Trophoblast cell (in vitro differentiated cells and primary cell): ENCODE data around the gene TULP3.

Experiments used
- DNase-seq, 2 donors: peaks; one replicate each; pipeline ENCODE4 v3.0.0-alpha.2; 2016
- H2AFZ ChIP-seq: 2 replicates; pipeline ENCODE4 v1.6.1; 2013; ENCODE audit warnings: low read length, moderate library complexity, mild to moderate bottlenecking; ENCODE audit not compliant: insufficient read depth, poor library complexity
- H2AK5ac ChIP-seq: 2 replicates; pipeline ENCODE4 v1.6.1; 2013; ENCODE audit warnings: mild to moderate bottlenecking, low read length
- H2BK120ac ChIP-seq: 2 replicates; pipeline ENCODE4 v1.6.1; 2013; ENCODE audit warnings: low read length, mild to moderate bottlenecking, moderate library complexity; ENCODE audit not compliant: insufficient read depth, poor library complexity
- H2BK12ac ChIP-seq: 2 replicates; pipeline ENCODE4 v1.6.1; 2013; ENCODE audit warnings: mild to moderate bottlenecking, low read length, moderate library complexity
- H2BK5ac ChIP-seq: 2 replicates; pipeline ENCODE4 v1.6.1; 2013; ENCODE audit warnings: low read length, low read depth, moderate library complexity, mild to moderate bottlenecking; ENCODE audit not compliant: poor library complexity
- H3K14ac ChIP-seq: 2 replicates; pipeline ENCODE4 v1.6.1; 2013; ENCODE audit warnings: mild to moderate bottlenecking, low read length
- H3K18ac ChIP-seq: 2 replicates; pipeline ENCODE4 v1.6.1; 2013; ENCODE audit warnings: mild to moderate bottlenecking, low read length
- H3K23ac ChIP-seq: 2 replicates; pipeline ENCODE4 v1.6.1; 2013; ENCODE audit warnings: low read length
- H3K27ac ChIP-seq: 2 replicates; pipeline ENCODE4 v1.5.1; 2013; ENCODE audit warnings: low read depth, mild to moderate bottlenecking, inconsistent platforms, low read length, moderate library complexity
- H3K27me3 ChIP-seq: 2 replicates; pipeline ENCODE4 v1.6.1; 2013; ENCODE audit warnings: inconsistent platforms, mild to moderate bottlenecking, low read length, moderate library complexity; ENCODE audit not compliant: insufficient read depth
- H3K36me3 ChIP-seq, 2 experiments: 1 replicate in 1 of 2; 2 replicates in 1 of 2; pipeline ENCODE4 v1.6.1; 2013; ENCODE audit warnings: low read length in 2 of 2, mild to moderate bottlenecking in 2 of 2, moderate library complexity in 1 of 2; ENCODE audit not compliant: insufficient read depth in 2 of 2, control insufficient read depth in 1 of 2
- H3K4ac ChIP-seq: 2 replicates; pipeline ENCODE4 v1.6.1; 2013; ENCODE audit warnings: low read depth, mild to moderate bottlenecking, low read length, moderate library complexity
- H3K4me1 ChIP-seq, 2 experiments: 1 replicate in 1 of 2; 2 replicates in 1 of 2; pipeline ENCODE4 v1.6.1; 2013; ENCODE audit warnings: low read length in 2 of 2, mild to moderate bottlenecking in 2 of 2, moderate library complexity in 1 of 2; ENCODE audit not compliant: insufficient read depth in 2 of 2, control insufficient read depth in 1 of 2
- H3K4me2 ChIP-seq: 2 replicates; pipeline ENCODE4 v1.6.1; 2013; ENCODE audit warnings: inconsistent platforms, mild to moderate bottlenecking, low read length, moderate library complexity
- H3K4me3 ChIP-seq: 2 replicates; pipeline ENCODE4 v1.5.1; 2013; ENCODE audit warnings: mild to moderate bottlenecking, low read depth, low read length, inconsistent platforms
- H3K79me1 ChIP-seq: one replicate; pipeline ENCODE4 v1.6.1; 2013; ENCODE audit warnings: low read length
- H3K79me2 ChIP-seq: 2 replicates; pipeline ENCODE4 v1.6.1; 2013; ENCODE audit warnings: low read length, mild to moderate bottlenecking; ENCODE audit not compliant: control insufficient read depth, insufficient read depth, poor library complexity
- H3K9ac ChIP-seq: 2 replicates; pipeline ENCODE4 v1.6.1; 2013; ENCODE audit warnings: mild to moderate bottlenecking, low read length
- H3K9me3 ChIP-seq: 2 replicates; pipeline ENCODE4 v1.6.1; 2013; ENCODE audit warnings: low read depth, mild to moderate bottlenecking, control low read depth, inconsistent platforms, low read length; ENCODE audit not compliant: insufficient read depth
- H4K12ac ChIP-seq: 2 replicates; pipeline ENCODE4 v1.6.1; 2013; ENCODE audit warnings: low read depth, mild to moderate bottlenecking, low read length, moderate library complexity
- H4K8ac ChIP-seq: 2 replicates; pipeline ENCODE4 v1.6.1; 2013; ENCODE audit warnings: low read depth, mild to moderate bottlenecking, low read length, moderate library complexity
- H4K91ac ChIP-seq: one replicate; pipeline ENCODE4 v1.6.1; 2013; ENCODE audit warnings: low read depth, mild to moderate bottlenecking, low read length, moderate library complexity
- WGBS: extraction: QIAGEN DNeasy Blood & Tissue Kit; methylation state at CpG from one replicate; pipeline ENCODE4 v1.1.7; 2013; ENCODE audit warnings: missing lambda C conversion rate; ENCODE audit not compliant: insufficient read length, insufficient coverage; ENCODE audit errors: extremely low coverage; 5-methylcytosine and 5-hydroxymethylcytosine counted together

TULP3 gene

GRCh38 chr12:2936301-2936700 lies 45.6 kb downstream of the TULP3 start:
- Histone ChIP-seq H2BK12ac (no peak overlapping the region), H2AK5ac (no peak overlapping the region), H3K18ac (no peak overlapping the region), H3K79me1 (no peaks in the 10 kb centered on the region), H3K27me3 (no peaks in the 10 kb centered on the region), H3K9me3 (no peaks in the 10 kb centered on the region), H3K79me2 (no peaks in the 10 kb centered on the region), H3K27ac (no peak overlapping the region), H3K4ac (no peak overlapping the region), H3K4me3 (no peak overlapping the region), H2AFZ (no peak overlapping the region), H3K36me3 (peaks cover 28 to 33% of the 10 kb centered on the region in 2 experiments), H2BK120ac (no peak overlapping the region), H4K91ac (no peak overlapping the region), H4K12ac (no peak overlapping the region), H3K14ac (no peak overlapping the region), H3K4me1 (no peaks in the 10 kb centered on the region), H4K8ac (no peak overlapping the region), H3K23ac (no peak overlapping the region), H3K4me2 (no peak overlapping the region), H3K9ac (no peak overlapping the region), H2BK5ac (no peak overlapping the region)
- DNase-seq = no peak
- no CpG with 5 or more reads among the region's 11 CpGs for WGBS

DNA sequence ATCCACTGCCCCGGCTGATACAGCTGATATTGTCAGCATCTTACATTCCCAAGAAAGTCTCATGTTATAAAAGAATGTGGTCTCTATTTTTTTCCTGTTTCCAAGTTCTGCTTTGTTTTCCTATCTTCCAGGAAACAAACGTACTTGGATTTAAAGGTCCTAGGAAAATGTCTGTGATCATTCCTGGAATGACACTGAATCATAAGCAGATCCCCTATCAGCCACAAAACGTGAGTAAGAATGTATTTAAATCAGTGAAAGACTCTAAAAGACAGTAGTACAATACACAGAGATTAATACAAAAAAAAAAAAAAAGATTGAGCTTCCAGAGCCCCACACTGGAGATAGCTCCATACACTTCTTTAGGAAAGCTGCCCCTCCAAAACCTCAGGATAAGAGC lies 46.8 kb downstream of the TULP3 start:
- no CpG with 5 or more reads among the region's 3 CpGs for WGBS

GRCh38 chr12:2939191-2939590 lies 48.5 kb downstream of the TULP3 start:
- Histone ChIP-seq H2AFZ (no peak overlapping the region), H3K14ac (no peak overlapping the region), H3K4me1 (peaks cover 0 to 3% of the 10 kb centered on the region in 2 experiments), H3K79me2 (no peaks in the 10 kb centered on the region), H3K4me3 (no peak overlapping the region), H3K27me3 (no peaks in the 10 kb centered on the region), H2BK120ac (no peak overlapping the region), H2BK12ac (no peak overlapping the region), H2AK5ac (no peak overlapping the region), H4K91ac (no peak overlapping the region), H3K9ac (no peak overlapping the region), H2BK5ac (no peak overlapping the region), H3K79me1 (no peaks in the 10 kb centered on the region), H4K12ac (no peak overlapping the region), H3K27ac (no peak overlapping the region), H3K9me3 (no peaks in the 10 kb centered on the region), H3K4ac (no peak overlapping the region), H3K36me3 (peaks cover 24 to 27% of the 10 kb centered on the region in 2 experiments), H3K4me2 (no peak overlapping the region), H3K18ac (no peak overlapping the region), H4K8ac (no peak overlapping the region), H3K23ac (no peak overlapping the region)
- WGBS = no CpG with 5 or more reads among the region's 5 CpGs
- no peak for DNase-seq

More for the DNA sequence above, 46.8 kb downstream of the TULP3 start:
- Histone ChIP-seq H3K4me3 (no peak overlapping the region), H2AK5ac (no peak overlapping the region), H3K79me2 (no peaks in the 10 kb centered on the region), H3K18ac (no peak overlapping the region), H4K91ac (no peak overlapping the region), H2BK12ac (no peak overlapping the region), H4K12ac (no peak overlapping the region), H2BK5ac (no peak overlapping the region), H3K36me3 (peaks cover 29 to 30% of the 10 kb centered on the region in 2 experiments), H3K9ac (no peak overlapping the region), H3K27ac (no peak overlapping the region), H3K4me1 (peaks cover 0 to 3% of the 10 kb centered on the region in 2 experiments), H2BK120ac (no peak overlapping the region), H3K14ac (no peak overlapping the region), H3K79me1 (no peaks in the 10 kb centered on the region), H2AFZ (no peak overlapping the region), H4K8ac (no peak overlapping the region), H3K9me3 (no peaks in the 10 kb centered on the region), H3K4ac (no peak overlapping the region), H3K23ac (no peak overlapping the region), H3K27me3 (no peaks in the 10 kb centered on the region), H3K4me2 (no peak overlapping the region)
- no peak for DNase-seq

- Histone ChIP-seq H3K9me3 (no peaks in the 10 kb centered on the region), H3K4me1 (peaks cover 0 to 3% of the 10 kb centered on the region in 2 experiments), H2AFZ (no peak overlapping the region), H3K79me1 (no peaks in the 10 kb centered on the region), H2AK5ac (no peak overlapping the region), H3K14ac (no peak overlapping the region), H4K91ac (no peak overlapping the region), H3K4me3 (no peak overlapping the region), H3K4me2 (no peak overlapping the region), H3K79me2 (no peaks in the 10 kb centered on the region), H3K36me3 (peaks cover 21 to 24% of the 10 kb centered on the region in 2 experiments), H3K27ac (no peak overlapping the region), H4K12ac (no peak overlapping the region), H2BK120ac (no peak overlapping the region), H3K18ac (no peak overlapping the region), H3K4ac (no peak overlapping the region), H2BK12ac (no peak overlapping the region), H3K27me3 (no peaks in the 10 kb centered on the region), H3K9ac (no peak overlapping the region), H4K8ac (no peak overlapping the region), H2BK5ac (no peak overlapping the region), H3K23ac (no peak overlapping the region)
- DNase-seq = no peak
- WGBS = no CpG with 5 or more reads among the region's 10 CpGs
These were observed 49.9 kb downstream of the TULP3 start for GRCh38 chr12:2940564-2940963.
